ENCODE measurements around the gene SPATA46. TPM values are rescaled to one million over a fixed set of nuclear protein-coding genes. Genes with fewer than 3 reads are reported as not detected.
A peak's percentile ranks its signal among the peaks of the same experiment; 100 is the strongest.
"Not testable (repeated sequence)": the region's sequence is repeated elsewhere in the genome, so short reads cannot be mapped to it uniquely, and the experiment has no call there.

SPATA46 gene
- total RNA-seq, 4 donors from 2014 or later, result not detected

GRCh38 chr1:162419450-162419931 is 42.8 kb upstream of the SPATA46 start:
- in situ Hi-C loops (cut with MboI; ENCODE audit: low pct_ligation_motif_present in 1 of 4, low pct_unique_long_range_greater_than_20kb in 1 of 4, low sequenced_read_pairs in 3 of 4); H3K9me3 ChIP-seq; H3K36me3 ChIP-seq; H3K27me3 ChIP-seq; intact Hi-C loops (cut with DNase I; ENCODE audit: low total_unique reads): not testable (repeated sequence)
- TF ChIP-seq POLR2AphosphoS5 (IDR thresholded peaks at IDR 0.05) (peak in 1 of 3 donors; percentile 13), POLR2A (IDR thresholded peaks at IDR 0.05) (peak; percentile 48)
- peaks cover 0 to 25% (median 12%) of the 10 kb centered on the region in 4 donors for H3K4me1 ChIP-seq
- WGBS, 2 donors (ENCODE audit: low coverage in 1 of 2), result 34 to 43% methylated on average over 4 to 9 of the region's 9 CpGs
- H3K27ac ChIP-seq, result peak overlapping the region; percentile 70 to 84 (median 82)
- peak; percentile 77 for DNase-seq
- peak overlapping the region in 2 of 4 donors; percentile 8 to 24 for H3K4me3 ChIP-seq

GRCh38 chr1:162418584-162418983 is 41.9 kb upstream of the SPATA46 start:
- H3K9me3 ChIP-seq; in situ Hi-C loops (cut with MboI; ENCODE audit: low pct_ligation_motif_present in 1 of 4, low pct_unique_long_range_greater_than_20kb in 1 of 4, low sequenced_read_pairs in 3 of 4); intact Hi-C loops (cut with DNase I; ENCODE audit: low total_unique reads); H3K36me3 ChIP-seq; H3K4me3 ChIP-seq; H3K27me3 ChIP-seq: not testable (repeated sequence)
- Histone ChIP-seq H3K27ac (peak overlapping the region; percentile 70 to 84 (median 82)), H3K4me1 (peaks cover 0 to 25% (median 12%) of the 10 kb centered on the region in 4 donors)
- 62 to 73% methylated on average over 4 to 7 of the region's 7 CpGs for WGBS, 2 donors (ENCODE audit: low coverage in 1 of 2)
- DNase-seq, result peak; percentile 44

- Histone ChIP-seq H3K36me3 (no peaks in the 10 kb centered on the region), H3K9me3 (no peaks in the 10 kb centered on the region), H3K27ac (no peak overlapping the region), H3K27me3 (no peaks in the 10 kb centered on the region), H3K4me3 (no peak overlapping the region), H3K4me1 (peaks cover 0 to 25% (median 12%) of the 10 kb centered on the region in 4 donors)
- TF ChIP-seq EP300 (IDR thresholded peaks at IDR 0.05; ENCODE audit: low read depth), result no peak
- no peak for TF ChIP-seq POLR2AphosphoS5 (IDR thresholded peaks at IDR 0.05)
- TF ChIP-seq POLR2A (IDR thresholded peaks at IDR 0.05), result no peak
- in situ Hi-C loops (cut with MboI; ENCODE audit: low pct_ligation_motif_present in 1 of 4, low pct_unique_long_range_greater_than_20kb in 1 of 4, low sequenced_read_pairs in 3 of 4), result no loop called here
- DNase-seq, result no peak
- intact Hi-C loops (cut with DNase I; ENCODE audit: low total_unique reads), result no loop called here
- WGBS, 2 donors (ENCODE audit: low coverage in 1 of 2), result 81 to 94% methylated on average over 3 to 7 of the region's 7 CpGs
Observed at GRCh38 chr1:162417650-162418049, 41.0 kb upstream of the SPATA46 start.

GRCh38 chr1:162416909-162417308 is 40.3 kb upstream of the SPATA46 start:
- Histone ChIP-seq H3K27me3 (no peaks in the 10 kb centered on the region), H3K36me3 (no peaks in the 10 kb centered on the region), H3K27ac (no peak overlapping the region), H3K9me3 (no peaks in the 10 kb centered on the region), H3K4me3 (no peak overlapping the region), H3K4me1 (peaks cover 0 to 22% (median 10%) of the 10 kb centered on the region in 4 donors)
- no peak for TF ChIP-seq EP300 (IDR thresholded peaks at IDR 0.05; ENCODE audit: low read depth)
- no peak for TF ChIP-seq CTCF (IDR thresholded peaks at IDR 0.05)
- TF ChIP-seq POLR2AphosphoS5 (IDR thresholded peaks at IDR 0.05), result no peak
- TF ChIP-seq POLR2A (IDR thresholded peaks at IDR 0.05), result no peak
- WGBS, 2 donors (ENCODE audit: low coverage in 1 of 2), result 88% methylated on average over 2 of the region's 2 CpGs; no CpG with 5 or more reads in 1 of the 2 donors
- in situ Hi-C loops (cut with MboI; ENCODE audit: low pct_ligation_motif_present in 1 of 4, low pct_unique_long_range_greater_than_20kb in 1 of 4, low sequenced_read_pairs in 3 of 4) (no loop called here), intact Hi-C loops (cut with DNase I; ENCODE audit: low total_unique reads) (no loop called here)
- no peak for DNase-seq

- intact Hi-C loops (cut with DNase I; ENCODE audit: low total_unique reads) (no loop called here), in situ Hi-C loops (cut with MboI; ENCODE audit: low pct_ligation_motif_present in 1 of 4, low pct_unique_long_range_greater_than_20kb in 1 of 4, low sequenced_read_pairs in 3 of 4) (no loop called here)
- Histone ChIP-seq H3K4me3 (no peak overlapping the region), H3K27me3 (no peaks in the 10 kb centered on the region), H3K9me3 (no peaks in the 10 kb centered on the region), H3K4me1 (peaks cover 0 to 16% (median 7%) of the 10 kb centered on the region in 4 donors), H3K36me3 (no peaks in the 10 kb centered on the region), H3K27ac (no peak overlapping the region)
- no peak for DNase-seq
- TF ChIP-seq POLR2AphosphoS5 (IDR thresholded peaks at IDR 0.05) (no peak), CTCF (IDR thresholded peaks at IDR 0.05) (no peak), POLR2A (IDR thresholded peaks at IDR 0.05) (no peak), EP300 (IDR thresholded peaks at IDR 0.05; ENCODE audit: low read depth) (no peak)
Observed at GRCh38 chr1:162416215-162416614, 39.6 kb upstream of the SPATA46 start.

GRCh38 chr1:162412002-162412401 is 35.3 kb upstream of the SPATA46 start, which contains the start of gene SH2D1B:
TSS of gene SH2D1B (minus strand) at chr1:162412136. CDS start at chr1:162412016, 120 bp downstream.
- Histone ChIP-seq H3K9me3 (no peaks in the 10 kb centered on the region), H3K27me3 (no peaks in the 10 kb centered on the region), H3K36me3 (no peaks in the 10 kb centered on the region), H3K4me3 (no peak within 1 kb of the TSS), H3K4me1 (no peaks in the 10 kb centered on the region), H3K27ac (no peak within 1 kb of the TSS)
- TF ChIP-seq POLR2AphosphoS5 (IDR thresholded peaks at IDR 0.05) (no peak), EP300 (IDR thresholded peaks at IDR 0.05; ENCODE audit: low read depth) (no peak), POLR2A (IDR thresholded peaks at IDR 0.05) (no peak), CTCF (IDR thresholded peaks at IDR 0.05) (no peak)
- no peak for DNase-seq
- 87% methylated on average over 3 of the region's 3 CpGs; no CpG with 5 or more reads in 1 of the 2 donors for WGBS, 2 donors (ENCODE audit: low coverage in 1 of 2)
- in situ Hi-C loops (cut with MboI; ENCODE audit: low pct_ligation_motif_present in 1 of 4, low pct_unique_long_range_greater_than_20kb in 1 of 4, low sequenced_read_pairs in 3 of 4) (no loop called here), intact Hi-C loops (cut with DNase I; ENCODE audit: low total_unique reads) (no loop called here)
